ENCODE measurements around the gene CTNNBL1.

- TF ChIP-seq CTCF (IDR thresholded peaks at IDR 0.05), result no peak
- TF ChIP-seq POLR2A (IDR thresholded peaks at IDR 0.05), result no peak
Measured at GRCh38 chr20:37676440-37676839, 17.4 kb upstream of the CTNNBL1 start.
